Measurements from ENCODE around the gene SOBP. TPM values are rescaled to one million over a fixed set of nuclear protein-coding genes. Genes with fewer than 3 reads are reported as not detected.
"Not testable (repeated sequence)": the region's sequence is repeated elsewhere in the genome, so short reads cannot be mapped to it uniquely, and the experiment has no call there.

Gene SOBP
- polyA plus RNA-seq, 2 of the 4 experiments (the other 2 are of a cell fraction) = 0.18 to 0.53 TPM

GRCh38 chr6:107515955-107516354 is 26.0 kb downstream of the SOBP start (continued):
- TF ChIP-seq FOSL2 (IDR thresholded peaks at IDR 0.05) (no peak), FOSL2 (CRISPR knock-in tag; IDR thresholded peaks at IDR 0.05) (no peak), HDAC2 (IDR thresholded peaks at IDR 0.05) (no peak), HOXB13 (CRISPR knock-in tag; IDR thresholded peaks at IDR 0.05; ENCODE audit: low read depth) (no peak), JUNB (IDR thresholded peaks at IDR 0.05) (no peak), KDM5A (IDR thresholded peaks at IDR 0.05) (no peak)

DNA sequence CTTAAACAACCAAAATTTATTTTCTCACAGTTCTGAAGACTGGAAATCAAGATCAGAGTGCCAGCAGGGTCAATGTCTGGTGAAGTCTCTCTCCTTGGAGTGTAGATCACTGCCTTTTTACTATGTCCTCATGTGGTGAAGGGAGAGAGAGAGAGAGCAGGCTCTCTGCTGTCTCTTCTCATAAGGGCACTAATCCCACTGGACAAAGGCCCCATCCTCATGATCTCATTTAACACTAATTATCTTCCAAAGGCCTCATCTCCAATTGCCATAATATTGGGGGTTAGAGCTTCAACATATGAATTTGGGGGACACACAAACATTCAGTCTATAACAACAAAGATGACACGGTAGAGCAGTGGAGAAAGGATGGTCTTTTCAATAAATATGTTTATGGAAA is 27.4 kb downstream of the SOBP start:
- no peaks in the 10 kb centered on the region for H3K4me1 ChIP-seq
- 4% methylated on average over 1 of the region's 1 CpG for WGBS (ENCODE audit: missing lambda C conversion rate)
- no peak for TF ChIP-seq PHF8 (IDR thresholded peaks at IDR 0.05; ENCODE audit: borderline replicate concordance, low read depth)
- no peak for TF ChIP-seq NFE2L2 (conservative IDR thresholded peaks at IDR 0.05; ENCODE audit: low read length)
- no peak for TF ChIP-seq EP300 (IDR thresholded peaks at IDR 0.05)
- TF ChIP-seq RAD21 (conservative IDR thresholded peaks at IDR 0.05 in 1 of 2, IDR thresholded peaks at IDR 0.05 in 1 of 2) = no peak
- no peak for TF ChIP-seq CBX2 (IDR thresholded peaks at IDR 0.05; ENCODE audit: borderline replicate concordance, low read depth)
- TF ChIP-seq JUN (IDR thresholded peaks at IDR 0.05) = no peak
- no peak for TF ChIP-seq RCOR1 (IDR thresholded peaks at IDR 0.05; ENCODE audit: low read depth, low read length)
- no peak for TF ChIP-seq HOXA7 (CRISPR knock-in tag; IDR thresholded peaks at IDR 0.05)
- no peak for TF ChIP-seq BHLHE40 (IDR thresholded peaks at IDR 0.05; ENCODE audit: low read depth, low read length)
- CTCF ChIA-PET = no interaction called here
- no peak overlapping the region for H3K4me2 ChIP-seq
- FAIRE-seq (no peak), DNase-seq (ENCODE audit: low read depth in 1 of 2, low spot score in 1 of 2) (no peak), ATAC-seq (no peak)
- no peak overlapping the region for H3K4me3 ChIP-seq
- POLR2A ChIA-PET = no interaction called here
- H3K9me3 ChIP-seq = no peaks in the 10 kb centered on the region; the same call in 2 of the 3 replicates
- H3K27ac ChIP-seq = no peak overlapping the region

GRCh38 chr6:107519224-107519623 is 29.3 kb downstream of the SOBP start:
- H3K4me3 ChIP-seq; H3K4me1 ChIP-seq; DNase-seq (ENCODE audit: low read depth in 1 of 2, low spot score in 1 of 2); H3K4me2 ChIP-seq; ATAC-seq; FAIRE-seq; H3K27ac ChIP-seq; H3K9me3 ChIP-seq; POLR2A ChIA-PET: not testable (repeated sequence)
- CTCF ChIA-PET = interaction anchor here (0.7 kb wide), 2 partner anchors 44 to 119 kb away, joined by 3 read pairs; no protein-coding TSS in a partner anchor
- 66% methylated on average over 5 of the region's 5 CpGs for WGBS (ENCODE audit: missing lambda C conversion rate)

GRCh38 chr6:107520706-107521105 is 30.8 kb downstream of the SOBP start:
- FAIRE-seq; DNase-seq (ENCODE audit: low read depth in 1 of 2, low spot score in 1 of 2); H3K4me3 ChIP-seq; H3K4me1 ChIP-seq; H3K9me3 ChIP-seq; POLR2A ChIA-PET; ATAC-seq; H3K27ac ChIP-seq; H3K4me2 ChIP-seq; CTCF ChIA-PET: not testable (repeated sequence)
- 0% methylated on average over 1 of the region's 2 CpGs for WGBS (ENCODE audit: missing lambda C conversion rate)

DNA sequence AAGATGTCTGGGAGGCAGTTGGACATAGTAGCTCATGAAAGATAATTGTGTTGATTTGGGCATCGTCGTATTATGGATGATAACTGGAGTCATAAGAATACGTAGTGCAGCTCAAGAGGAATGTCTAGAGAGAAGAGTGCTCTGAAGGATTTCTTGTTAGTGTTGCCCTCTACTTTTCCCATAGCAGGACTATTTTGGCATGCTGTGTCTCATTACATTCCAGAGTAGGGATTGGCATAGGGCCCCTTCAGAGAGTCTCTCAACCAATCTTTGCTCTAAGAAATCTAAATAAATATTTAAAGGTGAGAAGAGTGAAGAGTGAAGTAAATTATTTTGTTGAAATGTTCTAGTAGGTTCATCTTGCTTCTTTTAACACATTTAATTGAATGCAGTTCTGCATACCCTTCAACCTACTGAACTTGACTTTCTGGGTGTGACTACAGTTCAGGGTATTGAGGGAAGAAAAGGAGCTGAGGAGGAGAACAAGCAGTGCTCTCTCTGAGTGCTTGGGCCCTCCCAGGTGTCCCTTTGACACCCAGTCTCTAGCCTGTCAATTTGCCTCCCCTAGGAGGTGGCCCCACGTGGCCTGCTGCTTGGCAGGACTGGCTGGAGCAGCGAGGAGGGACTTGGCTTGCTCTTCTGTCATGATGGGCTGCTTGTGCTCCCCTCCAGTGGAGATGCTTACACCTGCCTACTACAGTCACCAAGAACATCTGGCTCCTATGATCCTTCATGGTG is 33.3 kb downstream of the SOBP start:
- H3K4me3 ChIP-seq = no peak overlapping the region
- TF ChIP-seq HOXB13 (CRISPR knock-in tag; IDR thresholded peaks at IDR 0.05; ENCODE audit: low read depth) = no peak
- TF ChIP-seq GATA3 (IDR thresholded peaks at IDR 0.05; ENCODE audit: borderline replicate concordance) = no peak
- TF ChIP-seq, protein P1, sequence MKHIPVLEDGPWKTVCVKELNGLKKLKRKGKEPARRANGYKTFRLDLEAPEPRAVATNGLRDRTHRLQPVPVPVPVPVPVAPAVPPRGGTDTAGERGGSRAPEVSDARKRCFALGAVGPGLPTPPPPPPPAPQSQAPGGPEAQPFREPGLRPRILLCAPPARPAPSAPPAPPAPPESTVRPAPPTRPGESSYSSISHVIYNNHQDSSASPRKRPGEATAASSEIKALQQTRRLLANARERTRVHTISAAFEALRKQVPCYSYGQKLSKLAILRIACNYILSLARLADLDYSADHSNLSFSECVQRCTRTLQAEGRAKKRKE (CRISPR knock-in tag; IDR thresholded peaks at IDR 0.05; ENCODE audit: low read depth) = no peak
- FAIRE-seq (no peak), DNase-seq (ENCODE audit: low read depth in 1 of 2, low spot score in 1 of 2) (no peak), ATAC-seq (no peak)
- H3K4me2 ChIP-seq = no peak overlapping the region
- H3K4me1 ChIP-seq = no peaks in the 10 kb centered on the region
- H3K9me3 ChIP-seq = no peaks in the 10 kb centered on the region
- 51% methylated on average over 5 of the region's 5 CpGs for WGBS (ENCODE audit: missing lambda C conversion rate)
- ChIA-PET CTCF (interaction anchor here (0.6 kb wide), 1 partner anchor 10 kb away, joined by 3 read pairs; no protein-coding TSS in a partner anchor), POLR2A (no interaction called here)
- no peak overlapping the region for H3K27ac ChIP-seq

Measured in A549 (cell line).